Measurements from ENCODE around the gene RRAGC. TPM values are rescaled to one million over a fixed set of nuclear protein-coding genes. Genes with fewer than 3 reads are reported as not detected.

Gene RRAGC
- total and polyA plus RNA-seq, 2 donors (not counting 3 experiments of a cell fraction or from before 2014, with no cell fraction given): 24.1 to 40.1 TPM

DNA sequence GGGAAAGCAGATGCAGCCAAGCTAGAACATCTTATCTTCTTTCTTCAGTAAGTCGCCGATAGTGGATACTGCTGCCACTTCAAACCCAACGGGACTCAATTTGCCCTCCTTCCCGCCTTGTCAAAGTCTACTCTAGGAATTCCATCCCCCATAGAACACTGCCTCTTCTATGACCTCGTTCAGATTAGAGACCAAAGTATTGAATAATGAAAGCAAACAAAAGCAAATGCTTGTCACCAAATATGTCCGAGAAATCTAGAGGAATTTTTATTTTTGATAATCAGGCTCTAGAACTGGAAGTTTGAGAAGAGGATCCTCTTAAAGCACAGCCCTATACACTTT is 853 bp upstream of the RRAGC start:
- no peaks in the 10 kb centered on the region for H4K20me1 ChIP-seq (replicated peaks; ENCODE audit: control insufficient read depth, extremely low read depth, insufficient read depth, low read length)
- H3K9me1 ChIP-seq (replicated peaks; ENCODE audit: control insufficient read depth, extremely low read depth, insufficient read depth, low read length): no peaks in the 10 kb centered on the region
- H2AFZ ChIP-seq (ENCODE audit: low read depth, low read length): peak overlapping the region; percentile 90
- peak overlapping the region; percentile 36 for H3K27ac ChIP-seq (ENCODE audit: insufficient read depth, low read depth, low read length)
- peak overlapping the region; percentile 73 for H3K9ac ChIP-seq (replicated peaks; ENCODE audit: extremely low read depth, insufficient read depth, low read length)
- dilution Hi-C loops (cut with MboI; ENCODE audit: extremely low pct_ligation_motif_present, low sequenced_read_pairs): no loop called here
- ChIA-PET CTCF (no interaction called here), POLR2A (no interaction called here)
- H3K4me3 ChIP-seq (replicated peaks in 1 of 3; ENCODE audit: insufficient read depth in 1 of 3, low read depth in 1 of 3, low read length in 3 of 3): peak overlapping the region; percentile 42 to 87 (median 49)
- peak; percentile 58 for FAIRE-seq
- intact Hi-C loops (cut with micrococcal nuclease): loop anchor here (10.0 kb wide), 1 partner anchor 714 kb away; the partner anchor contains the start of gene PABPC4
- H3K4me1 ChIP-seq (ENCODE audit: control insufficient read depth, extremely low read depth, insufficient read depth, low read length): peaks cover 5% of the 10 kb centered on the region
- peak overlapping the region; percentile 79 for H3K4me2 ChIP-seq (ENCODE audit: insufficient read depth, low read length)
- H3K36me3 ChIP-seq (ENCODE audit: control insufficient read depth in 2 of 2, extremely low read depth in 1 of 2, insufficient read depth in 2 of 2, low read length in 2 of 2): peaks cover 7 to 10% of the 10 kb centered on the region in 2 experiments
- TF ChIP-seq, protein P1, sequence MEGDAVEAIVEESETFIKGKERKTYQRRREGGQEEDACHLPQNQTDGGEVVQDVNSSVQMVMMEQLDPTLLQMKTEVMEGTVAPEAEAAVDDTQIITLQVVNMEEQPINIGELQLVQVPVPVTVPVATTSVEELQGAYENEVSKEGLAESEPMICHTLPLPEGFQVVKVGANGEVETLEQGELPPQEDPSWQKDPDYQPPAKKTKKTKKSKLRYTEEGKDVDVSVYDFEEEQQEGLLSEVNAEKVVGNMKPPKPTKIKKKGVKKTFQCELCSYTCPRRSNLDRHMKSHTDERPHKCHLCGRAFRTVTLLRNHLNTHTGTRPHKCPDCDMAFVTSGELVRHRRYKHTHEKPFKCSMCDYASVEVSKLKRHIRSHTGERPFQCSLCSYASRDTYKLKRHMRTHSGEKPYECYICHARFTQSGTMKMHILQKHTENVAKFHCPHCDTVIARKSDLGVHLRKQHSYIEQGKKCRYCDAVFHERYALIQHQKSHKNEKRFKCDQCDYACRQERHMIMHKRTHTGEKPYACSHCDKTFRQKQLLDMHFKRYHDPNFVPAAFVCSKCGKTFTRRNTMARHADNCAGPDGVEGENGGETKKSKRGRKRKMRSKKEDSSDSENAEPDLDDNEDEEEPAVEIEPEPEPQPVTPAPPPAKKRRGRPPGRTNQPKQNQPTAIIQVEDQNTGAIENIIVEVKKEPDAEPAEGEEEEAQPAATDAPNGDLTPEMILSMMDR (IDR thresholded peaks at IDR 0.05; ENCODE audit: extremely low read depth in 1 of 2, insufficient read depth in 1 of 2, low read depth in 1 of 2, low read length in 2 of 2): no peak
- no peak for TF ChIP-seq EZH2 (IDR thresholded peaks at IDR 0.05; ENCODE audit: borderline replicate concordance, low read depth, low read length, severe bottlenecking)
- TF ChIP-seq MAX (IDR thresholded peaks at IDR 0.05; ENCODE audit: insufficient read depth, insufficient read length): no peak
- no peak for TF ChIP-seq POLR2AphosphoS5 (IDR thresholded peaks at IDR 0.05; ENCODE audit: insufficient read depth, low read depth, low read length)
- no peak for TF ChIP-seq POLR2A (IDR thresholded peaks at IDR 0.05; ENCODE audit: low read depth, low read length)
- no peak for TF ChIP-seq FOS (IDR thresholded peaks at IDR 0.05; ENCODE audit: borderline replicate concordance, insufficient read depth, low read length)
- peak; percentile 40 for DNase-seq (ENCODE audit: low read depth, low spot score)
- no peaks in the 10 kb centered on the region for H3K9me3 ChIP-seq (replicated peaks; ENCODE audit: control insufficient read depth, insufficient read depth, low read length)
- no peaks in the 10 kb centered on the region for H3K27me3 ChIP-seq (ENCODE audit: control insufficient read depth in 2 of 2, insufficient read depth in 2 of 2, low read length in 2 of 2)
- BruUV-seq (replicated peaks): no TSS peak
- peaks cover 19% of the 10 kb centered on the region for H3K79me2 ChIP-seq (ENCODE audit: control insufficient read depth, insufficient read depth, low read length)

All from endothelial cell of umbilical vein (primary cell).